ENCODE measurements around the gene SZRD1.

SZRD1 gene

DNA sequence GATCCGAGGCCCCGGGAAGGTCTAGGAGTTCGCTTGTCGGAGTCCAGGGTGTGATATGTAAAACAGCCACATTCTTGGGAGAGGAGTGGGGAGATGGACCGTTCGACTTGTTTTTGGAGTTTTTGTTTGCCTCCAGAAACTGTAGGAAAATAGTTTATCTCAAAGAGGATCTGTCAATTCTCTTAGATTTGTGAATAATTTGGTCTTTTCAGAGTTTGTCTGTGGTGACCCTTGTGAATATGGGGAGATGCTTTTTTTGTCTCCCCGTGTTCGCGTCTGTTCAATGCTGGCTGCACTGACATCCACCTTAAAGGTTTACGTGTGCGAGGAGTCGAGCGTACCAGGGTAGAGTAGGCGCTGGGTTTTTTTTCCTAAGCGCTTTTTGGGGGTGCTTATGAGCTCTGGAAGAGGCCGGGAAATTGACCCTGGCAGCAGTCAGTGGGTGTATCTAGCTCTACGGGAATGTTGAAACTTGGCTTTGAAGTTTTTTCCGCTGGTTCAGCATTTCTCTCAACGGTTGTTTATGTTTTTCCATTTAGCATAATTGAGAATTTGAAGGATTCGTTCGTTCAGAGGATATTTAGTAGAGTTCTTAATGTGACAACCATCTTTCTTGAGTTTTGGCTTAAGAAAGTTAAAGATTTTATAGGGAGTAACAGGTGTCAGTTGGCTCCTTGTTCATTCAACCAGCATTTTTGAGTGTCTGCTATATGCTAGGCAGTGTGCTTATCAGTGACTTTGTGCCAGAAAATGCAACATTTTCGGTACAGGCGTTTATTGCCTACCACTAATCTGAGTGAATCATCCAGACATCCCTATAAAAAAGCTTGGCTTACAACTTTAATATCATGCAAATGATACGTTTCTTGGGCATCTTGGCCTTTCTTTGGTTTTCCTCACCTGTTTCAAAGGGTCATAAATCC lies 1.2 kb downstream of the SZRD1 start:
- no peak for DNase-seq

GRCh38 chr1:16369821-16370220 lies 2.8 kb downstream of the SZRD1 start:
- no peak for DNase-seq

GRCh38 chr1:16371725-16372124 lies 4.7 kb downstream of the SZRD1 start:
- peak; percentile 81 for DNase-seq

GRCh38 chr1:16372535-16373285 lies 5.7 kb downstream of the SZRD1 start:
- DNase-seq: no peak

DNA sequence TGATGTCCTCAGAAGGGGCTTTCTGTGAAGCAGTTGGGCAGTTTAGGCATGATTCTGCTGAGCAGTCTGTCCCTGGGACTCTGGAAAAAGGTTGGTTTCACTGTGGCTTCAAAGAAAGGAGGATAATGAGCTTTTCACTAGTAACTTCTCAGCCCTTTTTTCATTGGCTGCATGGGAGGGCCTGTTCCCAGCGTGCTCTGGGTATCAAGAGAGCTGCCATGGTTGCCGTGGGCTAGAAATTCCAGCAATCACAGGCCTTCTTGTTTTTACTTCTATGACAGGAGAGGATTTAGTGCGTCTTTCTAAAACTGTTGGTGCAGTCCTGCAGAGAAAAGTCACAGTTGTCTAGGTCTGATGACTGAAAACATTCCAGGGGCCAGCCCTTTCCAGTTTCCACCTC lies 7.2 kb downstream of the SZRD1 start:
- DNase-seq: no peak

- no peak for DNase-seq
Measured at GRCh38 chr1:16375521-16376340, 8.7 kb downstream of the SZRD1 start.

- no peak for DNase-seq
Measured at GRCh38 chr1:16376971-16377370, 9.9 kb downstream of the SZRD1 start.

GRCh38 chr1:16378443-16378842 lies 11.4 kb downstream of the SZRD1 start:
- no peak for DNase-seq

DNA sequence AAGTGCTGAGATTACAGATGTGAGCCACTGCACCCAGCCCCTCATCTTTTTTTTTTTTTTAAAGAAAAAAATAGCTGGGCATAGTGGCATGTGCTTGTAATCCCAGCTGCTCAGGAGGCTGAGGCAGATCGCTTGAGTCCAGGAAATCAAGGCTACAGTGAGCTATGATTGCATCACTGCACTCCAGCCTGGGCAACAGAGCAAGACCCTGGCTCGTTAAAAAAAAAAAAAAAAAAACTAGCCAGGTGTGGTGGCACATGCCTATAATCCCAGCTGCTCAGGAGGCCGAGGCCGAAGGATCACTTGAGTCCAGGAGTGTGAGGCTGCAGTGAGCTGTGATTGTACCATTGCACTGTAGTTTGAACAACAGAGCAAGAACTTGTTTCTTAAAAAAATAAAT lies 13.8 kb downstream of the SZRD1 start:
- DNase-seq: no peak

GRCh38 chr1:16383888-16384287 lies 16.8 kb downstream of the SZRD1 start:
- no peak for DNase-seq

- no peak for DNase-seq
Measured at GRCh38 chr1:16385659-16386453, 18.8 kb downstream of the SZRD1 start.

- no peak for DNase-seq
Measured at GRCh38 chr1:16386454-16387113, 19.5 kb downstream of the SZRD1 start.

GRCh38 chr1:16387201-16388188 lies 20.5 kb downstream of the SZRD1 start:
- peak; percentile 32 for DNase-seq

DNA sequence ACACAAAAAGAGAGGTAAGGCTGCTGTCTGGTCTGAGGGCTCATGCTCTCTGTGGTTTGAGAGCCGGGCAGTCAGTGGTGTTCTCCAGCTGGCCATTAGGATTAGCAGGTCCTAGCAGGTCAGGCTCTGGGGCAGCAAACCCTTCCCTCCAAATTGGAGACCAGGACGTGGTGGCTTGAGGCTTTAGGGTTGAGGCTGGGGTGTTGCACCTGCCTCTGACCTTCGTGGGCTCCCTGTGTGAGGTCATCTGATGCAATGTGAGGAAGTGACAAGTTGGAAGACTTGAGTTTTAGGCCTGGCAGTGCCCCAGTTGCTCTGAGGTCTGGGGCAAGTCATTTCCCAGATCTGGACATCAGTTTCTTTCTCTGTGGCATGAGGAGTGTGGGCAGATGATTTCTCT lies 24.4 kb downstream of the SZRD1 start:
- peak; percentile 55 for DNase-seq

DNA sequence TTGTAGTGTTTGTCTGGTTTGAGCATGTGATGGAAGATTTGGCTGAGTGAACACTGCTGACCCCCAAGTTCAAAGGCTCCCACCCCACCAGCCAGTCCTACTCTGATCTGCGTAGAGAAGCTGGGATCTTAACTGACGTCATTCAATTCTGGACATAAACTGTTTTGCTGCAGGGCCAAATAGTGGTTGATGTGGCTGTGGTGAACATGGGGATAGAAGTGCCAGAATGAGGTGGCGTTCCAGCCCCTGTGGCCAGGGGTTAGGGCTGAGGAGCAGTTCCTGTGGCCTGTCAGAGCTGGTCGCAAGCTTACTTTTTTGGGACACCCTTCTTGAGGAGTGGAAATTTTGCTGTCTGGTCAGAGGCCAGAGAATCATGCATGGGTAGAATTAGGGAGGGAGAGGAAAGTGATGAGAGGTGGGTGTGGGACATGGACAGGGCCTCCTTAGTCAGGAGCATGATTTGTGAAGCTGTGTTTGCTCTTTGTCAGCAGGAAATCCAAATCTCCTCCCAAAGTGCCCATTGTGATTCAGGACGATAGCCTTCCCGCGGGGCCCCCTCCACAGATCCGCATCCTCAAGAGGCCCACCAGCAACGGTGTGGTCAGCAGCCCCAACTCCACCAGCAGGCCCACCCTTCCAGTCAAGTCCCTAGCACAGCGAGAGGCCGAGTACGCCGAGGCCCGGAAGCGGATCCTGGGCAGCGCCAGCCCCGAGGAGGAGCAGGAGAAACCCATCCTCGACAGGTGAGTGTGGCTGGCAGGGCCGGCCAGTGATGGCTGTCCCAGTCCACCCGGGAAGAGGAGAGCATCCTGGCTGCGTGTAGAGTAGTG lies 25.9 kb downstream of the SZRD1 start:
- DNase-seq: no peak

- DNase-seq: no peak
Measured at GRCh38 chr1:16393570-16394521, 26.8 kb downstream of the SZRD1 start.

DNA sequence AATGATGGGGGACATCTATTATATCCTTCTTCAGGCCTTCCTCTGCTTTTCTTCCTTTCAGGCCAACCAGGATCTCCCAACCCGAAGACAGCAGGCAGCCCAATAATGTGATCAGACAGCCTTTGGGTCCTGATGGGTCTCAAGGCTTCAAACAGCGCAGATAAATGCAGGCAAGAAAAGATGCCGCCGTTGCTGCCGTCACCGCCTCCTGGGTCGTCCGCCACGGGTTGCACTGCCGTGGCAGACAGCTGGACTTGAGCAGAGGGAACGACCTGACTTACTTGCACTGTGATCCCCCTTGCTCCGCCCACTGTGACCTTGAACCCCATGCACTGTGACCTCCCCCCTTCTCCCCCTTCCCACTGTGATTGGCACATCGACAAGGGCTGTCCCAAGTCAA lies 27.9 kb downstream of the SZRD1 start:
- DNase-seq: no peak

DNA sequence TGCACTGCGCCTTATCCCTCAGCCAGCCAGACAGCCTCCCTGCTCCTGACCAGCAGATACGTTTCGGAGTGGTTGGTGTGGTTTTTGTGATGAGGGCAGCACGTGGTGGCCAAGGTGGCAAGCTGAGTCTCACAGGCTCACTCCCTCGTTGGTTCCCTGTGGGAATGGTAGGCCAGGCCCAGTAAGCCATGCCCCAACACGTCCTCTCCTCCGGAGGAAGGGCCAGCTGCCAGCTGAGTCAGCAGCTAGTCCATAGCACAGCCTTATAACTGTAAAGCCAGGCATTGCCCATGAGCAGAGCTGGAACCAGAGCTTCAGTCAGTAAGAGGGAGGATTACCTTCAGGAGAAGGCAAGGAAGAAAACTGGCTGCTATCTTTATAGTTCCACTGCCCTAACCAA lies 29.5 kb downstream of the SZRD1 start:
- DNase-seq: no peak
